Tibial artery (tissue), 4 donors: Measurements from ENCODE around the gene LPGAT1.
"Not testable (repeated sequence)": the region's sequence is repeated elsewhere in the genome, so short reads cannot be mapped to it uniquely, and the experiment has no call there.

Source experiments
- DNase-seq, 2 donors: peaks; one replicate each; pipeline ENCODE4 v3.0.0-alpha.2; 2019
- H3K27ac ChIP-seq, 2 donors: fragments of 200-600 bp; sonication (generic) in 1 of 2; 1 replicate in 1 of 2; 2 replicates in 1 of 2; pipeline ENCODE4 v1.5.1; 2018 to 2019; ENCODE audit warnings: mild to moderate bottlenecking in 1 of 2
- H3K27me3 ChIP-seq, 2 donors: fragments of 200-600 bp; sonication (generic) in 1 of 2; one replicate each; pipeline versions ENCODE4 v1.5.1 to v1.6.0; 2016 to 2019
- H3K36me3 ChIP-seq, 3 donors: fragments of 200-600 bp; sonication (generic) in 2 of 3; one replicate each; pipeline ENCODE4 v1.5.1; 2016 to 2019; ENCODE audit warnings: mild to moderate bottlenecking in 2 of 3
- H3K4me1 ChIP-seq, 4 donors: fragments of 200-600 bp; sonication (generic) in 2 of 4; 1 replicate in 3 of 4; 2 replicates in 1 of 4; pipeline ENCODE4 v1.5.1; 2016 to 2019
- H3K4me3 ChIP-seq, 2 donors: fragments of 200-600 bp; sonication (generic) in 1 of 2; 1 replicate in 1 of 2; 2 replicates in 1 of 2; pipeline ENCODE4 v1.5.1; 2018 to 2019; ENCODE audit warnings: mild to moderate bottlenecking in 2 of 2
- H3K9me3 ChIP-seq, 3 donors: fragments of 200-600 bp; sonication (generic) in 1 of 3; one replicate each; pipeline ENCODE4 v1.5.1; 2016 to 2019
- CTCF ChIP-seq, 2 experiments: fragments of 200-600 bp in 1 of 2; fragments of 450-650 bp in 1 of 2; IDR thresholded peaks; one replicate each; pipeline ENCODE4 v1.5.1; 2017 to 2019; ENCODE audit warnings: antibody characterized with exemption in 2 of 2, mild to moderate bottlenecking in 1 of 2, moderate library complexity in 1 of 2
- intact Hi-C: fragments of 100-400 bp; cut with DNase I; formaldehyde crosslinking; loops from one replicate; pipeline ENCODE4 v1.15.0; 2023; ENCODE audit warnings: low total_unique reads

The LPGAT1 gene

DNA sequence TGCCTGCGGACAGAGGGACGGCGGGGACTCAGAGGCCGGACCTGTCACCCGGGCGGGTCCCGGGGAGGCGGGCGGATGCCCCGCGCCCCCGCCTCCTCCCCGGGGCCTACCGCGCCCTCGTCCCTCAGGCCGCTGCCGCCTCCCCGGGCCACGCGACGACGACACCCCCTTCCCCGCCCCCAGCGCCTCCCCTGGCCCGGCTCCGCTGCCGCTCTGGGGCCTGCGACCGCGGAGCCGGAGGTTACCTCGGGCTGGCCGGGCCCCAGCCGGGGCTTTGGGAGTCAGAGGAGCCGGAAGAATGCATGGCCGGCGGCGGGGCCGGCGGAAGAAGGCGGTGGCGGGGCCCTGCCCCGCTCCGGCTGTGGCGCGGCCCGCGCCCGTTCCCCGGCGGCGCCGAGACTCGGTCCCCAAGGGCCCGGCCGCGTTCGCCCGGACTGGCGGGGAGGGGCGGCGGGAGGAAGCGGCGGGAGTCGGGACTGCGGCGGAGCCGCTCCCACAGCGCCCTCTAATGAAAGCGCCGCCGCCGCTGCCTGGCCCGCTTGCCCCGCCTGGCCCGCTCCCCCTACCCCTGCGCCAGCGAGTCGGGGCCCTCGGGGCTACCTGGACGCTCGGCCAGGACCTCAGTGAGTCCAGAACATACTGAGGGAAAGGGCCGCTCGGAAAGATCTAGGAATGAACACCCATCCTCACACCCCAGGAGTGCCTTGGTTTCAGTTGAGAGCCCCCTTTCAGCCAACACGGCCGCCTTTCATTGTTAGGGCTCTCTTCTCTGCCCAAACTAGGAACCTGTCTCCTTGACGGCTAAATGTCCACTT lies at the start of gene LPGAT1:
LPGAT1 (minus strand) TSS at position 436 of the 815 bp plus-strand sequence. CDS start 1,467 bp downstream, outside the sequence.
- Histone ChIP-seq H3K27ac (peak within 1 kb of the TSS; percentile 87 to 89), H3K4me3 (peak within 1 kb of the TSS; percentile 76 to 86), H3K36me3 (peaks cover 0 to 3% (median 0%) of the 10 kb centered on the region in 3 donors), H3K9me3 (no peaks in the 10 kb centered on the region), H3K4me1 (peaks cover 0 to 27% (median 15%) of the 10 kb centered on the region in 4 donors), H3K27me3 (no peaks in the 10 kb centered on the region)
- TF ChIP-seq CTCF (IDR thresholded peaks at IDR 0.05), result peak; percentile 40 to 63
- DNase-seq, result peak; percentile 58 to 88
- intact Hi-C loops, result loop anchor here (10.0 kb wide), 1 partner anchor 146 kb away; no protein-coding TSS in a partner anchor

DNA sequence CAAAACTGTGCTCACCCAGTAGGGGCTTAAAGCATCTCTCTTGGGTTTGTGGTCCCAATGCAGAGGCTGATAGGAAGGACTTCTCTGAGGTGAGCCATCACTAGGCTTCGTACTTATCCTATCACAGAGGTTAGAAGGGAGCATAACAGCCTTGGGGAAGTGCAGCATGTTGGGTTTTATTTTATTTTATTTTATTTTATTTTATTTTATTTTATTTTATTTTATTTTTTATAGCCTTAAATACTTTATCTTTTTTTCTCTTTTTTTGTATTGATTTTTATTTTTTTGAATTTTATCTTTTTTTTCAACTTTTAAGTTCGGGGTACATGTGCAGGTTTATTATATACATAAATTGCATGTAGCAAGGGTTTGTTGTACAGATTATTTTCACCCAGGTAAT lies 48.9 kb upstream of the LPGAT1 start:
- Histone ChIP-seq H3K4me3 (no peak overlapping the region), H3K4me1 (no peaks in the 10 kb centered on the region), H3K27me3 (no peaks in the 10 kb centered on the region), H3K9me3 (peaks cover 0 to 11% (median 0%) of the 10 kb centered on the region in 3 donors), H3K27ac (no peak overlapping the region), H3K36me3 (no peaks in the 10 kb centered on the region)
- no peak for DNase-seq
- TF ChIP-seq CTCF (IDR thresholded peaks at IDR 0.05), result no peak
- intact Hi-C loops, result no loop called here

GRCh38 chr1:211876851-211877590 lies 46.5 kb upstream of the LPGAT1 start:
- Histone ChIP-seq H3K27ac (no peak overlapping the region), H3K4me1 (no peaks in the 10 kb centered on the region), H3K36me3 (no peaks in the 10 kb centered on the region), H3K9me3 (peaks cover 0 to 11% (median 0%) of the 10 kb centered on the region in 3 donors), H3K4me3 (no peak overlapping the region), H3K27me3 (no peaks in the 10 kb centered on the region)
- DNase-seq, result no peak
- intact Hi-C loops, result no loop called here
- no peak for TF ChIP-seq CTCF (IDR thresholded peaks at IDR 0.05)

DNA sequence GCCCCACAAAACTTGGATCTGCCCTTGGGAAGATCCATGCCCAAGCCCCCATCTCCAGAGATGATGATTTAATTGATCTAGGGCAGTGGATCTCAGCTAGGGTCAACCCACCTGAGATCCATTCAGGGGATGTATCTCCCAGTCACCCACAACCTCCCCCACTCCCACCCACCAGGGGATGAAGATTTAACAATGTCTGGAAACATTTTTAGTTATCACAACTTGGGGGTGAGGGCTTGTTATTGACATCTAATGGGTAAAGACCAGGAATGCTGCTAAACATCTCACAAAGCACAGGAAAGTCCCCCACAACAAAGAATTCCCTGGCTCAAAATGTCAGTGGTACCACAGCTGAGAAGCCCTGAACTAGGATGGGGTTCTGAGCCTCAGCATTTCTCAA lies 45.0 kb upstream of the LPGAT1 start:
- Histone ChIP-seq H3K4me1 (no peaks in the 10 kb centered on the region), H3K4me3 (no peak overlapping the region), H3K36me3 (no peaks in the 10 kb centered on the region), H3K27ac (no peak overlapping the region), H3K27me3 (no peaks in the 10 kb centered on the region), H3K9me3 (peaks cover 0 to under 1% (median 0%) of the 10 kb centered on the region in 3 donors)
- intact Hi-C loops, result no loop called here
- DNase-seq, result no peak
- no peak for TF ChIP-seq CTCF (IDR thresholded peaks at IDR 0.05)

DNA sequence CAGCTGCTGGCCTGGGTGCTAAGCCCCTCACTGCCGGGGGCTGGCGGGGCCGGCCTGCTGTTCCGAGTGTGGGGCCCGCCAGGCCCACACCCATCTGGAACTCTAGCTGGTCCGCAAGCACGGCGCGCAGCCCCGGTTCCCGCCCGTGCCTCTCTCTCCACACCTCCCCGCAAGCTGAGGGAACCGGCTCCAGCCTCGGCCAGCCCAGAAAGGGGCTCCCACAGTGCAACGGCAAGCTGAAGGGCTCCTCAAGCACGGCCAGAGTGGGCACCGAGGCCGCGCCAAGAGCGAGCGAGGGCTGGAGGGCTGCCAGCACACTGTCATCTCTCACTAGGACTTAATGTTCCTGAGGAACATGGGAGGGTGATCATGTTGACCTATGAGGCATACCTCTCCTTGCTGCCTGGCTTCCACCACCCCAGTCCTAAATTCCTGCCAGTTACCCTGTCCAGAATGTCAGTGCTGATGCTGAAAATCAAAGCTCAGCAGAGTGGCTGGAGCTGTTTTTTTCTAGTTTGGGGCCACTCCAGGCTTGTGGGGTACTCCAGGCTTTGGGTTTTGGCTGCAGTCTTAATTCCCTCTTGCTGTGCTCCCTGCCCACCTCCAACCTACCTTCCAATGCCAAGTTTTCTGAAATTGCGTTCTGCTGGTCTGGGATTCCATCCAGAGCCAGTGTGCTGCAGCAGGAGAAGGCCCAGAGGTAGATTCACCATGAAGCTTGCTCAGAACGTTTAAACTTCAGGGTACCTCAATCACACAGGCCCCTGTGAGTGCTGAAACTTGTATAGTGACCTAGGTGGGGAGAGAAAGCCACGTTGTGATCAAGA lies 44.2 kb upstream of the LPGAT1 start:
- H3K4me1 ChIP-seq, result no peaks in the 10 kb centered on the region
- intact Hi-C loops, result no loop called here
- no peak for TF ChIP-seq CTCF (IDR thresholded peaks at IDR 0.05)
- DNase-seq, result no peak
- H3K36me3 ChIP-seq, result no peaks in the 10 kb centered on the region
- H3K27me3 ChIP-seq, result no peaks in the 10 kb centered on the region
- no peak overlapping the region for H3K27ac ChIP-seq
- no peak overlapping the region for H3K4me3 ChIP-seq
- H3K9me3 ChIP-seq, result no peaks in the 10 kb centered on the region

DNA sequence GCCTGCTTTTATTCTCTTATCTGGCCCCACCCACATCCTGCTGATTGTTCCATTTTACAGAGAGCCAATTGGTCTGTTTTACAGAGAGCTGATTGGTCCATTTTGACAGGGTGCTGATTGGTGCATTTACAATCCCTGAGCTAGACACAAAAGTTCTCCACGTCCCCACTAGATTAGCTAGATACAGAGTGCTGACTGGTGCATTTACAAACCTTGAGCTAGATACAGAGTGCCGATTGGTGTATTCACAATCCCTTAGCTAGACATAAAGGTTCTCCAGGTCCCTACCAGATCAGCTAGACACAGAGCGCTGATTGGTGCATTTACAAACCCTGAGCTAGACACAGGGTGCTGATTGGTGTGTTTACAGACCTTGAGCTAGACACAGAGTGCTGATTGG lies 43.2 kb upstream of the LPGAT1 start:
- H3K36me3 ChIP-seq, H3K4me3 ChIP-seq, H3K27me3 ChIP-seq, intact Hi-C loops, H3K27ac ChIP-seq, H3K4me1 ChIP-seq, H3K9me3 ChIP-seq, DNase-seq: not testable (repeated sequence)
